GM23248 (cell line): ENCODE results near the gene HNRNPLL. TPM values are rescaled to one million over a fixed set of nuclear protein-coding genes. Genes with fewer than 3 reads are reported as not detected.
A peak's percentile ranks its signal among the peaks of the same experiment; 100 is the strongest.

Experiments used
- DNase-seq: peaks from one replicate; pipeline ENCODE4 v3.0.0-alpha.2; 2015
- H2AFZ ChIP-seq: fragments of 200-600 bp; sonication (generic); 2 replicates; pipeline ENCODE4 v1.6.1; 2016; ENCODE audit warnings: antibody characterized with exemption
- H3F3A ChIP-seq: fragments of 200-600 bp; sonication (generic); 2 replicates; pipeline ENCODE4 v1.6.1; 2016; ENCODE audit warnings: mild to moderate bottlenecking, antibody characterized with exemption, mixed run types; ENCODE audit not compliant: insufficient read depth
- H3K27ac ChIP-seq: fragments of 200-600 bp; sonication (generic); 2 replicates; pipeline ENCODE4 v1.5.1; 2016; ENCODE audit warnings: mild to moderate bottlenecking
- H3K27me3 ChIP-seq: fragments of 200-600 bp; sonication (generic); replicated peaks from 2 replicates; pipeline ENCODE4 v1.6.1; 2016; ENCODE audit warnings: mild to moderate bottlenecking; ENCODE audit not compliant: insufficient read depth
- H3K36me3 ChIP-seq: fragments of 200-600 bp; sonication (generic); 2 replicates; pipeline ENCODE4 v1.6.1; 2016; ENCODE audit warnings: low read depth, mild to moderate bottlenecking
- H3K4me1 ChIP-seq: fragments of 200-600 bp; sonication (generic); 2 replicates; pipeline ENCODE4 v1.6.1; 2016; ENCODE audit warnings: mild to moderate bottlenecking; ENCODE audit not compliant: insufficient read depth
- H3K4me2 ChIP-seq: fragments of 200-600 bp; sonication (generic); one replicate; pipeline ENCODE4 v1.6.1; 2016; ENCODE audit warnings: mild to moderate bottlenecking; ENCODE audit not compliant: unreplicated experiment
- H3K4me3 ChIP-seq: fragments of 200-600 bp; sonication (generic); 2 replicates; pipeline ENCODE4 v1.5.1; 2016; ENCODE audit warnings: mild to moderate bottlenecking
- H3K79me2 ChIP-seq: fragments of 200-600 bp; sonication (generic); 2 replicates; pipeline ENCODE4 v1.6.1; 2016; ENCODE audit warnings: mild to moderate bottlenecking; ENCODE audit not compliant: insufficient read depth
- H3K9ac ChIP-seq: fragments of 200-600 bp; sonication (generic); 2 replicates; pipeline ENCODE4 v1.6.1; 2016; ENCODE audit warnings: mild to moderate bottlenecking
- H3K9me2 ChIP-seq: fragments of 200-600 bp; sonication (generic); 2 replicates; pipeline ENCODE4 v1.6.1; 2016; ENCODE audit warnings: mixed run types, mild to moderate bottlenecking, moderate library complexity; ENCODE audit not compliant: insufficient read depth
- H3K9me3 ChIP-seq: fragments of 200-600 bp; sonication (generic); one replicate; pipeline ENCODE4 v1.6.1; 2017; ENCODE audit warnings: low read depth
- H4K20me1 ChIP-seq: fragments of 200-600 bp; sonication (generic); 2 replicates; pipeline ENCODE4 v1.6.0; 2016; ENCODE audit not compliant: insufficient read depth
- EZH2 ChIP-seq: fragments of 200-600 bp; sonication (generic); IDR thresholded peaks from 2 replicates; pipeline ENCODE4 v1.6.1; 2018; ENCODE audit warnings: antibody characterized with exemption, mild to moderate bottlenecking; ENCODE audit not compliant: insufficient read depth, poor library complexity, severe bottlenecking
- EZH2phosphoT487 ChIP-seq: fragments of 200-600 bp; sonication (generic); IDR thresholded peaks from 2 replicates; pipeline ENCODE4 v1.6.1; 2018; ENCODE audit warnings: antibody characterized with exemption, moderate library complexity, mild to moderate bottlenecking, low read depth; ENCODE audit not compliant: insufficient read depth
- WGBS, 2 experiments: methylation state at CpG; one replicate each; pipeline ENCODE4 v1.1.6; 2015 to 2017; ENCODE audit warnings: low lambda C conversion rate in 2 of 2, low coverage in 1 of 2; ENCODE audit errors: missing lambda C conversion rate in 2 of 2; 5-methylcytosine and 5-hydroxymethylcytosine counted together
- in situ Hi-C: fragments of 300-500 bp; cut with MboI; formaldehyde crosslinking; loops from 2 replicates; pipeline ENCODE4 v1.15.0; 2020
- polyA plus RNA-seq: library from polyadenylated mRNA; unstranded; fragments of >200 nt; fragmentation: Nextera tagmentation; extraction: Ambion mirVana; gene quantifications from 2 replicates; pipeline ENCODE4 v1.2.1, GENCODE V29; 2016
- total RNA-seq: library from RNA; depleted of rRNA; stranded (reverse); fragments of >200 nt; shearing (Covaris generic); gene quantifications from 2 replicates; pipeline ENCODE4 v1.2.3, GENCODE V29; 2014

The HNRNPLL gene
- total and polyA plus RNA-seq, 2 experiments from 2014 or later, result 31.3 to 42.6 TPM

GRCh38 chr2:38578832-38579231 is 23.9 kb downstream of the HNRNPLL start:
- H3K9me3 ChIP-seq, result no peaks in the 10 kb centered on the region
- H3K27ac ChIP-seq, result no peak overlapping the region
- no peaks in the 10 kb centered on the region for H3K9me2 ChIP-seq
- no peak overlapping the region for H2AFZ ChIP-seq
- TF ChIP-seq EZH2, result no peak
- no peak for TF ChIP-seq EZH2phosphoT487
- no peak for DNase-seq
- H3K79me2 ChIP-seq, result peaks cover 95% of the 10 kb centered on the region
- H3F3A ChIP-seq, result peaks cover 32% of the 10 kb centered on the region; the same call in 1 of the 2 replicates
- no peaks in the 10 kb centered on the region for H4K20me1 ChIP-seq
- H3K36me3 ChIP-seq, result peaks cover 26% of the 10 kb centered on the region
- H3K4me2 ChIP-seq, result no peak overlapping the region
- no peak overlapping the region for H3K4me3 ChIP-seq
- 71 to 78% methylated on average over 5 of the region's 5 CpGs for WGBS, 2 experiments
- in situ Hi-C loops, result loop anchor here (10.0 kb wide), 1 partner anchor 156 kb away; no protein-coding TSS in a partner anchor
- H3K9ac ChIP-seq, result no peak overlapping the region
- no peaks in the 10 kb centered on the region for H3K4me1 ChIP-seq
- H3K27me3 ChIP-seq, result no peaks in the 10 kb centered on the region

- Histone ChIP-seq H3K4me2 (no peak overlapping the region), H3K79me2 (peaks cover 70% of the 10 kb centered on the region), H3K4me1 (peaks cover 19% of the 10 kb centered on the region), H3K36me3 (peaks cover 21% of the 10 kb centered on the region), H3K4me3 (no peak overlapping the region), H4K20me1 (no peaks in the 10 kb centered on the region), H3K9ac (no peak overlapping the region), H3K27ac (no peak overlapping the region), H3K27me3 (no peaks in the 10 kb centered on the region), H3K9me2 (no peaks in the 10 kb centered on the region), H3F3A (peaks cover 52% of the 10 kb centered on the region), H3K9me3 (no peaks in the 10 kb centered on the region), H2AFZ (no peak overlapping the region)
- in situ Hi-C loops, result loop anchor here (10.0 kb wide), 1 partner anchor 161 kb away; no protein-coding TSS in a partner anchor
- DNase-seq, result no peak
- no peak for TF ChIP-seq EZH2phosphoT487
Observed at GRCh38 chr2:38574278-38574677, 28.4 kb downstream of the HNRNPLL start.

GRCh38 chr2:38572167-38572566 is 30.6 kb downstream of the HNRNPLL start:
- no peaks in the 10 kb centered on the region for H3K9me3 ChIP-seq
- TF ChIP-seq EZH2phosphoT487 (no peak), EZH2 (no peak)
- H3F3A ChIP-seq, result peaks cover 52% of the 10 kb centered on the region
- H3K4me2 ChIP-seq, result peak overlapping the region; percentile 62
- H3K4me3 ChIP-seq, result peak overlapping the region; percentile 10; the same call in 1 of the 2 replicates
- no peaks in the 10 kb centered on the region for H3K9me2 ChIP-seq
- peak; percentile 92 for DNase-seq
- H3K27ac ChIP-seq, result peak overlapping the region; percentile 48
- H3K9ac ChIP-seq, result 0 out of 2 replicates have a peak overlapping the region, but pooled peaks have one; percentile 3
- no peaks in the 10 kb centered on the region for H3K27me3 ChIP-seq
- peaks cover 19% of the 10 kb centered on the region for H3K4me1 ChIP-seq
- no peaks in the 10 kb centered on the region for H4K20me1 ChIP-seq
- in situ Hi-C loops, result loop anchor here (10.0 kb wide), 1 partner anchor 163 kb away; no protein-coding TSS in a partner anchor
- peaks cover 35% of the 10 kb centered on the region for H3K36me3 ChIP-seq
- peaks cover 50% of the 10 kb centered on the region for H3K79me2 ChIP-seq
- no peak overlapping the region for H2AFZ ChIP-seq
- 2 to 7% methylated on average over 1 of the region's 1 CpG for WGBS, 2 experiments

GRCh38 chr2:38571193-38571592 is 31.5 kb downstream of the HNRNPLL start:
- peaks cover 19% of the 10 kb centered on the region for H3K4me1 ChIP-seq
- H3K27me3 ChIP-seq, result no peaks in the 10 kb centered on the region
- no peak overlapping the region for H2AFZ ChIP-seq
- peaks cover 41% of the 10 kb centered on the region for H3K79me2 ChIP-seq
- H3K9me3 ChIP-seq, result no peaks in the 10 kb centered on the region
- no peak overlapping the region for H3K4me3 ChIP-seq
- peaks cover 34% of the 10 kb centered on the region for H3K36me3 ChIP-seq
- H3K9ac ChIP-seq, result no peak overlapping the region
- no peaks in the 10 kb centered on the region for H3K9me2 ChIP-seq
- H4K20me1 ChIP-seq, result no peaks in the 10 kb centered on the region
- 81 to 84% methylated on average over 4 of the region's 4 CpGs for WGBS, 2 experiments
- in situ Hi-C loops, result loop anchor here (10.0 kb wide), 1 partner anchor 164 kb away; no protein-coding TSS in a partner anchor
- no peak overlapping the region for H3K4me2 ChIP-seq
- H3F3A ChIP-seq, result peaks cover 47% of the 10 kb centered on the region
- no peak for DNase-seq
- no peak overlapping the region for H3K27ac ChIP-seq
- no peak for TF ChIP-seq EZH2phosphoT487
- no peak for TF ChIP-seq EZH2
